Liver (tissue), 3 donors: ENCODE data around the gene LDOC1.

Experiments
- CTCF ChIP-seq: fragments of 150-350 bp; IDR thresholded peaks from 2 replicates; pipeline ENCODE4 v1.5.1; 2017; ENCODE audit warnings: improper control_type of control experiment, low read depth, low read length; ENCODE audit not compliant: missing input control
- EGR1 ChIP-seq, 2 donors: IDR thresholded peaks; 2 replicates each; pipeline ENCODE4 v1.6.1; 2016 to 2018; ENCODE audit warnings: antibody characterized with exemption in 2 of 2, low read depth in 2 of 2
- FOXA1 ChIP-seq: IDR thresholded peaks from 2 replicates; pipeline ENCODE4 v1.6.1; 2016; ENCODE audit warnings: antibody characterized with exemption
- REST ChIP-seq: IDR thresholded peaks from 2 replicates; pipeline ENCODE4 v1.6.1; 2016; ENCODE audit warnings: antibody characterized with exemption, mild to moderate bottlenecking
- TAF1 ChIP-seq: conservative IDR thresholded peaks from 2 replicates; pipeline ENCODE4 v1.6.1; 2016; ENCODE audit warnings: antibody characterized with exemption, mild to moderate bottlenecking
- YY1 ChIP-seq: IDR thresholded peaks from 2 replicates; pipeline ENCODE4 v1.6.1; 2016; ENCODE audit warnings: antibody characterized with exemption, mild to moderate bottlenecking
- ZBTB33 ChIP-seq: IDR thresholded peaks from 2 replicates; pipeline ENCODE4 v1.6.1; 2016; ENCODE audit warnings: antibody characterized with exemption
- donor health status: healthy.
- donor health status: healthy.

- TF ChIP-seq CTCF (no peak), FOXA1 (no peak), REST (no peak), EGR1 (IDR thresholded peaks at IDR 0.05; ENCODE audit: low read depth in 2 of 2) (no peak), TAF1 (no peak), YY1 (no peak), ZBTB33 (no peak)
These were observed 25.0 kb upstream of the LDOC1 start for GRCh38 chrX:141201962-141202361.
